Glutamatergic neuron (in vitro differentiated cells): ENCODE measurements around the gene SEC61A1. TPM values are rescaled to one million over a fixed set of nuclear protein-coding genes. Genes with fewer than 3 reads are reported as not detected.

Experiments used
- DNase-seq: peaks from one replicate; pipeline ENCODE4 v3.0.0; 2022
- H3K27ac Mint-ChIP-seq: one replicate; pipeline ENCODE4 v1.8.0; 2020; ENCODE audit warnings: mild to moderate bottlenecking, mixed read lengths, inconsistent platforms; ENCODE audit not compliant: unreplicated experiment
- H3K27me3 Mint-ChIP-seq: one replicate; pipeline ENCODE4 v1.8.0; 2020; ENCODE audit warnings: mild to moderate bottlenecking, moderate library complexity, mixed read lengths, inconsistent platforms; ENCODE audit not compliant: unreplicated experiment
- H3K36me3 Mint-ChIP-seq: one replicate; pipeline ENCODE4 v1.8.0; 2020; ENCODE audit warnings: mild to moderate bottlenecking, mixed read lengths, inconsistent platforms; ENCODE audit not compliant: unreplicated experiment
- H3K4me1 Mint-ChIP-seq: one replicate; pipeline ENCODE4 v1.8.0; 2020; ENCODE audit warnings: mild to moderate bottlenecking, low read depth, mixed read lengths, inconsistent platforms; ENCODE audit not compliant: unreplicated experiment
- H3K4me3 Mint-ChIP-seq: one replicate; pipeline ENCODE4 v1.8.0; 2020; ENCODE audit warnings: mild to moderate bottlenecking, mixed read lengths, inconsistent platforms; ENCODE audit not compliant: unreplicated experiment
- H3K9me3 Mint-ChIP-seq: one replicate; pipeline ENCODE4 v1.8.0; 2020; ENCODE audit warnings: mild to moderate bottlenecking, moderate library complexity, mixed read lengths, inconsistent platforms; ENCODE audit not compliant: unreplicated experiment
- total RNA-seq: library from RNA; stranded (reverse); fragmentation: NEBNext Ultra II Directional; extraction: Animal tissue kit (Norgen Biotek cat#: 25700); gene quantifications from one replicate; pipeline ENCODE4 v1.2.1, GENCODE V29; 2021; ENCODE audit not compliant: unreplicated experiment
- TF ChIP-seq, protein P1 (sequence below): fragments of 200-600 bp; sonication (generic); IDR thresholded peaks from one replicate; pipeline ENCODE4 v1.5.0; 2021; ENCODE audit not compliant: partially characterized antibody, unreplicated experiment

SEC61A1 gene
- total RNA-seq, 1 donor from 2014 or later = 201 TPM

DNA sequence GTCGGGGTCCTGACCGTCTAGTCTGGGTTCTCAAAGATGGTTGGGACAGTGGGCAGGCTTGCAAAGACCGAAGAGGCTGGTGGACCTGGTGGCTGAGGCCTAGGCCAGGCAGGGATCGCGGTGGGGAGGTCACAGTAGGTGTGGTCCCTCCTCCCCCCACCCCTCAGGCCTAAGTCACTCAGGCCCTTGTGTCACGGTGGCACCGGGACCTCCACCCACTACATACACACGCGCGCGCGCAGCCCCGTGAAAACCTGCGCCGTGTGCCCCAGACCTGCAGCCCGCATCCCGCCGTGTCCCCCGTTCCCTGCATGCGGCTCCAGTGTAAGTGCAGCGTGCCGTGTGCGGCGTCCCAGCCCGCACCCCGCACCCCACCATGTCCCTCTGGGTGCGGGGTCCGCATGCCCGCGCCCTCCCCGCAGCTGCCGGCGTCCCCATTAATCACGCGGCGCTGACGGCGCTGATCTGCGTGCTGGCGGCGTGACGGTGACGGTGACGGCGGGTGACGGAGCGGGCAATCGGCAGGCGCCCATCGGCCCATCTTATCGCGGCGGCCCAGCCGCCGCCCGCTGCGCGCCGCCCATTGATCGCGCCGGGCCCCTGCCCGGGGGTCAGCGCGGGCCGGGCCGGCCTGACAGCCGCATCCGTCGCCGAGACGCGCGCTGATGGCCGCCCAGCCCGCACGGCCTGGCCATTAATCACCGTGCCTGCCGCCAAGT, 24.4 kb downstream of the SEC61A1 start:
- Mint-ChIP-seq H3K4me1 (peaks cover 2% of the 10 kb centered on the region), H3K27me3 (peaks cover 3% of the 10 kb centered on the region), H3K9me3 (peaks cover 2% of the 10 kb centered on the region), H3K27ac (no peak overlapping the region), H3K36me3 (no peaks in the 10 kb centered on the region), H3K4me3 (peak overlapping the region; percentile 71)
- TF ChIP-seq, protein P1, sequence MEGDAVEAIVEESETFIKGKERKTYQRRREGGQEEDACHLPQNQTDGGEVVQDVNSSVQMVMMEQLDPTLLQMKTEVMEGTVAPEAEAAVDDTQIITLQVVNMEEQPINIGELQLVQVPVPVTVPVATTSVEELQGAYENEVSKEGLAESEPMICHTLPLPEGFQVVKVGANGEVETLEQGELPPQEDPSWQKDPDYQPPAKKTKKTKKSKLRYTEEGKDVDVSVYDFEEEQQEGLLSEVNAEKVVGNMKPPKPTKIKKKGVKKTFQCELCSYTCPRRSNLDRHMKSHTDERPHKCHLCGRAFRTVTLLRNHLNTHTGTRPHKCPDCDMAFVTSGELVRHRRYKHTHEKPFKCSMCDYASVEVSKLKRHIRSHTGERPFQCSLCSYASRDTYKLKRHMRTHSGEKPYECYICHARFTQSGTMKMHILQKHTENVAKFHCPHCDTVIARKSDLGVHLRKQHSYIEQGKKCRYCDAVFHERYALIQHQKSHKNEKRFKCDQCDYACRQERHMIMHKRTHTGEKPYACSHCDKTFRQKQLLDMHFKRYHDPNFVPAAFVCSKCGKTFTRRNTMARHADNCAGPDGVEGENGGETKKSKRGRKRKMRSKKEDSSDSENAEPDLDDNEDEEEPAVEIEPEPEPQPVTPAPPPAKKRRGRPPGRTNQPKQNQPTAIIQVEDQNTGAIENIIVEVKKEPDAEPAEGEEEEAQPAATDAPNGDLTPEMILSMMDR = no peak
- peak; percentile 61 for DNase-seq

DNA sequence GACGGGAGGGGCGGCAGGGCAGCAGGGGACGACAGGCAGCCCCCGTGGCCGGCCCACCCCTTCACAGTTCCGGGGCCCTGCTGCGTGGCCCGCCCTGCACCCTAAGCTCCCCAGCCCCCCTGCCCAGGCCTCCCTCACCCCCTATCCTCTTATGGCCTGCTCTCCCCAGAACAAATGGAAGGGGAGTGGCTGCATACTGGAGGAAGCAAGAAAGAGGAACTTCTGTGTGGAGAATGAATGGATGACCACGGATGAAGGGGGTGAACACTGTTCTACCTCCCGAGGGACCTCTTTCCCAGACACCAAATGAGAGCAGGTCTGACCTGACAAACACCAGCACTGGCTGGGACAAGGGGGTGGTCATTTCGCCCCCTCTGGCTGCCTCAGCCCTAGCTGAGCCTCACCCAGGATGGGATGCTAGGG, 25.0 kb downstream of the SEC61A1 start:
- no peak for DNase-seq
- Mint-ChIP-seq H3K27me3 (peaks cover 3% of the 10 kb centered on the region), H3K36me3 (no peaks in the 10 kb centered on the region), H3K27ac (no peak overlapping the region), H3K4me3 (no peak overlapping the region), H3K4me1 (peaks cover 2% of the 10 kb centered on the region), H3K9me3 (peaks cover 4% of the 10 kb centered on the region)
- TF ChIP-seq, protein P1 = no peak

DNA sequence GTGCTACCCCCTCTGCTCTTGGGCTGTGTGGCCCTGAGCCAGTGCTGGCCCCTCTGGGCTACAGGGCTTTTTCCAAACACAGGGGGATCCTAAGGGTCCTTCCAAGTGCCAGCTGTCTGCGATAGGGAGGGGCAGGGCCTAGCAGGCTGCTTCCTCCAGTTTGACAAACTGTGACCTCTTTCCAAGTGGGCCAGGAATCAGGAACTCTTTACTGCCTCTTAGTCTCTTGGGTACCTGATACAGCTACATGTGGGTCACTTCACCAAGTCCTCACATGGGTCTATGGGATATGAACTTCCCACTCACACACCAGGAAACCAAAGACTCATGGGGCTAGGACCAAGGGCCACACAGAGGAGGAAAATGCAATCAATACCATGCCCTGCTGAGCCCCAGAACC, 25.4 kb downstream of the SEC61A1 start:
- Mint-ChIP-seq H3K9me3 (peaks cover 4% of the 10 kb centered on the region), H3K36me3 (no peaks in the 10 kb centered on the region), H3K4me1 (peaks cover 2% of the 10 kb centered on the region), H3K4me3 (peak overlapping the region; percentile 70), H3K27me3 (peaks cover 3% of the 10 kb centered on the region), H3K27ac (no peak overlapping the region)
- no peak for DNase-seq
- TF ChIP-seq, protein P1 = no peak

DNA sequence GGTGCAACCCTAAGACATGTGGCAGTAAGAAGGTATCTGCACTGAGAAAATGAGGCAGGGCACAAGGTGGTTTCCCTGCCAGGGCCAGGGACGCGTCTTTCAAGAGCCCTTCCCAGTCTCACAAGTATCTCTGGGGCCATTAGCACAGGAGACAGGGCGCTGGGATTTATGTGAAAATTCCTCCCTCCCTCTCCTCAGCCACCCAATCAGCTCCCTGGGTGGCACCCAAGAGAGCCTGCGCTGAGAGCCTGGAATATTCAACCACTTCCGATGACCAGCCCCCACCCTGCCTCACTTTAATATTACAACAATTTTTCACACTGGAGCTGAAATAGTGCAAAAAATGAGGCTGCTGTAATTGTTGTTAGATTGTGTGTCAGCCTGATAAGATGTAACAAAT, 26.1 kb downstream of the SEC61A1 start:
- no peak overlapping the region for H3K4me3 Mint-ChIP-seq
- peak overlapping the region; percentile 48 for H3K27ac Mint-ChIP-seq
- no peaks in the 10 kb centered on the region for H3K36me3 Mint-ChIP-seq
- no peak for DNase-seq
- H3K27me3 Mint-ChIP-seq = peaks cover 3% of the 10 kb centered on the region
- peaks cover 4% of the 10 kb centered on the region for H3K9me3 Mint-ChIP-seq
- TF ChIP-seq, protein P1 = no peak
- H3K4me1 Mint-ChIP-seq = peaks cover 2% of the 10 kb centered on the region

DNA sequence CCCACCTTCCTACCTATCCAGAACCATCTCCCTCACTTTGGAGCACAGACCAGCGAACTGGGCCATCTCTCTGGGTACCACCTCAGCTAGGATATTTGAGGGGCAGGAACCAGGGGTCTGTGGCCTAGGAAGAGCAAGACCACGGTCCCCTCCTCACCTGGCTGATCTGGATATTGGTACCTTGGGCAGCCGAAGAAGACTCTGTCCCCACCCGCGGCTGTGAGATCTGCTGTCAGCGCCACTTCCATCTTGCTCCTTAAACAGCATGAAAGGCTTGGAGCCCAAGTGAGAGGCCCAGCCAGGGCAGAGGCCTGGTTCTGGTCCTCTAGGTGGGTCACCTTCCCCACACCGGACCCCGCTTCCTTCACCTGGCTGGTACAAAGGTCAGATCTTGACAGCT, 26.6 kb downstream of the SEC61A1 start:
- Mint-ChIP-seq H3K4me1 (peaks cover 2% of the 10 kb centered on the region), H3K9me3 (peaks cover 3% of the 10 kb centered on the region), H3K27me3 (peaks cover 2% of the 10 kb centered on the region), H3K27ac (no peak overlapping the region), H3K36me3 (no peaks in the 10 kb centered on the region), H3K4me3 (no peak overlapping the region)
- DNase-seq = no peak
- TF ChIP-seq, protein P1 = no peak
